B cell (primary cell): ENCODE measurements around the gene HSPE1.

Experiments
- EZH2 ChIP-seq: IDR thresholded peaks from 2 replicates; pipeline ENCODE4 v1.6.1; 2012; ENCODE audit warnings: borderline replicate concordance, low read depth, mild to moderate bottlenecking, moderate library complexity, low read length; ENCODE audit not compliant: insufficient read depth, poor library complexity, severe bottlenecking
- TF ChIP-seq, protein P1 (sequence below): fragments of 200-600 bp; IDR thresholded peaks from one replicate; pipeline ENCODE4 v1.8.0; 2022; ENCODE audit warnings: antibody characterized with exemption, mild to moderate bottlenecking

DNA sequence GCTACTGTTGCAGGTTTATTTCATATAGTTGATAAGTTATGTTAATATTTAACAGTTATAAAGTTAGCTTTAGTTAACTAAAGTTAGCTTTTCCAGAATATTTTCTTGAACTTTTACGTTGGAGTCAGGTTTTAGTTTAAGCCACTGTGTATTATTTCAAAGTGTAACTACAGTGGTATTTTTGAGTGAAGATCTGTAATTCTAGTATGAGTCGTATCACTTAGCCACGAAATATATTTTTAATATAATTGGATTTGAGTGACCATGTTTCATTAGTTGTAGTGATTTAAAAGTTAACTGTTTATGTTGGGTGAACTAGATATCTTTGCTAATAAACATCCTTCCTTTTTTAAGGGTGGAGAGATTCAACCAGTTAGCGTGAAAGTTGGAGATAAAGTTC, 2.5 kb downstream of the HSPE1 start:
- TF ChIP-seq, protein P1, sequence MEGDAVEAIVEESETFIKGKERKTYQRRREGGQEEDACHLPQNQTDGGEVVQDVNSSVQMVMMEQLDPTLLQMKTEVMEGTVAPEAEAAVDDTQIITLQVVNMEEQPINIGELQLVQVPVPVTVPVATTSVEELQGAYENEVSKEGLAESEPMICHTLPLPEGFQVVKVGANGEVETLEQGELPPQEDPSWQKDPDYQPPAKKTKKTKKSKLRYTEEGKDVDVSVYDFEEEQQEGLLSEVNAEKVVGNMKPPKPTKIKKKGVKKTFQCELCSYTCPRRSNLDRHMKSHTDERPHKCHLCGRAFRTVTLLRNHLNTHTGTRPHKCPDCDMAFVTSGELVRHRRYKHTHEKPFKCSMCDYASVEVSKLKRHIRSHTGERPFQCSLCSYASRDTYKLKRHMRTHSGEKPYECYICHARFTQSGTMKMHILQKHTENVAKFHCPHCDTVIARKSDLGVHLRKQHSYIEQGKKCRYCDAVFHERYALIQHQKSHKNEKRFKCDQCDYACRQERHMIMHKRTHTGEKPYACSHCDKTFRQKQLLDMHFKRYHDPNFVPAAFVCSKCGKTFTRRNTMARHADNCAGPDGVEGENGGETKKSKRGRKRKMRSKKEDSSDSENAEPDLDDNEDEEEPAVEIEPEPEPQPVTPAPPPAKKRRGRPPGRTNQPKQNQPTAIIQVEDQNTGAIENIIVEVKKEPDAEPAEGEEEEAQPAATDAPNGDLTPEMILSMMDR, result no peak
- no peak for TF ChIP-seq EZH2
